LNCaP clone FGC (cell line): ENCODE measurements around the gene BPIFA3.

Source experiments
- DNase-seq: peaks from one replicate; pipeline ENCODE4 v3.0.0-alpha.2; 2011; ENCODE audit warnings: low read depth
- H3K4me3 ChIP-seq: 2 replicates; pipeline ENCODE4 v1.5.1; 2011; ENCODE audit warnings: mild to moderate bottlenecking, low read depth, low read length, control low read depth
- TF ChIP-seq, protein P1 (sequence below): IDR thresholded peaks from 2 replicates; pipeline ENCODE4 v1.5.1; 2012; ENCODE audit warnings: mild to moderate bottlenecking; ENCODE audit not compliant: control insufficient read depth, insufficient read depth; ENCODE audit errors: extremely low read depth

BPIFA3 gene

DNA sequence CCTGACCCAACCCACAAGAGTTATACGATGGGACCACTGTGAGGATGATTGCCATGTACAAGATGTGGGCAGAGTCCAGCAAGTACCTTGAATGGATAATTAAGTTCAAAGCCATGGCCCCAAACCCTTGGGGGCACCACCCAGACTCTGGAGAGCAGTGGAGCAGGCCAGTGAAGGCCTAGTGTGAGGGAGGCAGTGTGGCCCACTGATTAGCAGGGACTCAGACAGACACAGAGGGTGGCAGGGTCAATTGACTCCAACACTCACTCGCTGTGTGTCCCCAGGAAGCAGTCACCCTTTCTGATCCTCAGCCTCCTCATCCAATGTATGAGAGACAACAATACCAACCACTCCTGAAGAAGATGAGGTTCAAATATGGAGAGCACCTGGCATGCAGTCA is 16.9 kb downstream of the BPIFA3 start:
- TF ChIP-seq, protein P1, sequence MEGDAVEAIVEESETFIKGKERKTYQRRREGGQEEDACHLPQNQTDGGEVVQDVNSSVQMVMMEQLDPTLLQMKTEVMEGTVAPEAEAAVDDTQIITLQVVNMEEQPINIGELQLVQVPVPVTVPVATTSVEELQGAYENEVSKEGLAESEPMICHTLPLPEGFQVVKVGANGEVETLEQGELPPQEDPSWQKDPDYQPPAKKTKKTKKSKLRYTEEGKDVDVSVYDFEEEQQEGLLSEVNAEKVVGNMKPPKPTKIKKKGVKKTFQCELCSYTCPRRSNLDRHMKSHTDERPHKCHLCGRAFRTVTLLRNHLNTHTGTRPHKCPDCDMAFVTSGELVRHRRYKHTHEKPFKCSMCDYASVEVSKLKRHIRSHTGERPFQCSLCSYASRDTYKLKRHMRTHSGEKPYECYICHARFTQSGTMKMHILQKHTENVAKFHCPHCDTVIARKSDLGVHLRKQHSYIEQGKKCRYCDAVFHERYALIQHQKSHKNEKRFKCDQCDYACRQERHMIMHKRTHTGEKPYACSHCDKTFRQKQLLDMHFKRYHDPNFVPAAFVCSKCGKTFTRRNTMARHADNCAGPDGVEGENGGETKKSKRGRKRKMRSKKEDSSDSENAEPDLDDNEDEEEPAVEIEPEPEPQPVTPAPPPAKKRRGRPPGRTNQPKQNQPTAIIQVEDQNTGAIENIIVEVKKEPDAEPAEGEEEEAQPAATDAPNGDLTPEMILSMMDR: no peak
- no peak for DNase-seq
- no peak overlapping the region for H3K4me3 ChIP-seq

DNA sequence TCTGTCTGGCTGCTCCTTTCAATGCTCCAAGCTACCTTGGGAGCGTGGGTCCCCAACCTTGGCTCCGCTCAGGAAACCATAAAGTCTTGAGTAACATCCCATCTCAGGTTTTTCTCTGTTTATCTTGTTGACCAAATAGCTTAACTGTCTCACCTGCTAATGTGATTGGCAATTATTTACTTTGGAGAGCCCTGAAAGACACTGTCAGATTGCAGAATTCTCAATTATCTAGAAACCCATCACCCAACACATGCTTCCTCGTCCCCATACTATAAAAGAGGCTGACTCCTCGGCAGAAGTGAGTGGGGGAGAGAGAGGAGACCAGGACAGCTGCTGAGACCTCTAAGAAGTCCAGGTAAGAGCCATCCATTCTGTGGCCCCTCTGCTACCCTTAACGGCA is 18.5 kb downstream of the BPIFA3 start, which contains the start of gene BPIFA1:
TSS of gene BPIFA1 (plus strand) at position 301 of the 400 bp plus-strand sequence. CDS start 1,716 bp downstream, outside the sequence.
- DNase-seq: no peak
- H3K4me3 ChIP-seq: no peak within 1 kb of the TSS
- TF ChIP-seq, protein P1: no peak

GRCh38 chr20:33236351-33236750 is 19.2 kb downstream of the BPIFA3 start:
- no peak overlapping the region for H3K4me3 ChIP-seq
- DNase-seq: no peak
- TF ChIP-seq, protein P1: no peak

GRCh38 chr20:33237989-33238388 is 20.8 kb downstream of the BPIFA3 start:
- TF ChIP-seq, protein P1: no peak
- H3K4me3 ChIP-seq: no peak overlapping the region
- DNase-seq: no peak

- no peak for DNase-seq
- no peak overlapping the region for H3K4me3 ChIP-seq
- TF ChIP-seq, protein P1: no peak
These were observed 22.3 kb downstream of the BPIFA3 start for GRCh38 chr20:33239418-33239817.

GRCh38 chr20:33239979-33240736 is 23.0 kb downstream of the BPIFA3 start:
- DNase-seq: no peak
- H3K4me3 ChIP-seq: no peak overlapping the region
- TF ChIP-seq, protein P1: no peak

DNA sequence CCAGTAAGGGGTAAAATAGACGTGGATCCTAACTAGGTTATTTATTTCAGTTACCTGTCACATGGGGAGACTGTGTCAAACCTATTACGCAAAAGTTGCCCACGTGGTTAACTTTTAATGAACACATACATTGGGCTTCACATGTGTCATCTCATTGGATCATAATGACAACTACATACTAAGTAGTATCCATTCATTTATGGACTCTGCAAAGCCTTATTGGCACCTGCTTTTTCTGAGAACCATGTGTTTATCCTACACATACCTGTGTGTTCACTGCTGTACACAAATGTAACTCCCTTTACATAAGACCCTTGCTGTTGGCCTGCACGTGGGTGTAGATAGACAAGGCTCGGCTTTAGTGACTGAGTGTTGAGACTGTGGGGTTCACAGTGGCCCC is 23.8 kb downstream of the BPIFA3 start:
- DNase-seq: no peak
- H3K4me3 ChIP-seq: no peak overlapping the region
- TF ChIP-seq, protein P1: no peak
